H1 (cell line): ENCODE measurements around the gene SPCS1.

ENCODE experiments used
- GABPA ChIP-seq: IDR thresholded peaks from 2 replicates; pipeline ENCODE4 v1.6.1; 2011; ENCODE audit warnings: mild to moderate bottlenecking, low read length, moderate library complexity, borderline replicate concordance; ENCODE audit not compliant: insufficient read depth
- GTF2F1 ChIP-seq: IDR thresholded peaks from 2 replicates; pipeline ENCODE4 v1.6.1; 2012; ENCODE audit warnings: low read depth, low read length, improper control_type of control experiment, borderline replicate concordance
- KDM5A ChIP-seq: fragments of 200-600 bp; IDR thresholded peaks from 2 replicates; pipeline ENCODE4 v1.7.1; 2012; ENCODE audit warnings: mild to moderate bottlenecking, low read length, inconsistent platforms, mixed read lengths
- PHF8 ChIP-seq: fragments of 200-600 bp; sonication (generic); conservative IDR thresholded peaks from 2 replicates; pipeline ENCODE4 v1.7.1; 2012; ENCODE audit warnings: low read depth, mild to moderate bottlenecking, inconsistent platforms, low read length, moderate library complexity
- POLR2A ChIP-seq, 2 experiments: IDR thresholded peaks; 1 replicate in 1 of 2; 2 replicates in 1 of 2; pipeline ENCODE4 v1.6.1; 2011; ENCODE audit warnings: low read depth in 2 of 2, low read length in 2 of 2, mild to moderate bottlenecking in 2 of 2; ENCODE audit errors: control extremely low read depth in 1 of 2
- POLR2AphosphoS5 ChIP-seq: IDR thresholded peaks from 2 replicates; pipeline ENCODE4 v1.6.1; 2011; ENCODE audit warnings: low read depth, low read length
- SIN3A ChIP-seq, 2 experiments: IDR thresholded peaks in 1 of 2; conservative IDR thresholded peaks in 1 of 2; 2 replicates each; pipeline ENCODE4 v1.6.1; 2011 to 2012; ENCODE audit warnings: low read length in 2 of 2, improper control_type of control experiment in 1 of 2, low read depth in 1 of 2, mild to moderate bottlenecking in 1 of 2
- TF ChIP-seq, protein P1 (sequence below), 3 experiments: IDR thresholded peaks; 1 replicate in 2 of 3; 2 replicates in 1 of 3; pipeline versions ENCODE4 v1.5.1 to v1.6.1; 2011; ENCODE audit warnings: low read length in 3 of 3, mild to moderate bottlenecking in 3 of 3, inconsistent platforms in 2 of 3, low read depth in 1 of 3, moderate library complexity in 1 of 3; ENCODE audit not compliant: insufficient read depth in 1 of 3; ENCODE audit errors: control extremely low read depth in 1 of 3
- TF ChIP-seq, protein P2 (sequence below): IDR thresholded peaks from 2 replicates; pipeline ENCODE4 v1.6.1; 2012; ENCODE audit warnings: inconsistent platforms

DNA sequence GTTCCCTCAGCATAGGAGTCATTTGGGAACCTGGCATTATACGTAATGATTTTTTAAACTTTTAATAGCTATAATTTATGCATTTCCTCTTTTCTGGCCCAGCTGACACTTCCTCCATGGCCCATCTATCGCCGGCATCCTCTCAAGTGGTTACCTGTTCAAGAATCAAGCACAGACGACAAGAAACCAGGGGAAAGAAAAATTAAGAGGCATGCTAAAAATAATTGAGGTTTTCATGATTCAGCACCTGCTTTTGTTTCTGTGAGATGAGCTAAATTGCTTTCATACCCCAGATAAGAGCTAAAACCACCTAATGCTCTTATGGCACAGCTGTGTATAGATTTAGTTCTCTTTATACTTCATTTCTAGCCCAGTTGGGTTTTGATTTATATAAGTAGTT lies 1.7 kb downstream of the SPCS1 start:
- TF ChIP-seq, protein P1, sequence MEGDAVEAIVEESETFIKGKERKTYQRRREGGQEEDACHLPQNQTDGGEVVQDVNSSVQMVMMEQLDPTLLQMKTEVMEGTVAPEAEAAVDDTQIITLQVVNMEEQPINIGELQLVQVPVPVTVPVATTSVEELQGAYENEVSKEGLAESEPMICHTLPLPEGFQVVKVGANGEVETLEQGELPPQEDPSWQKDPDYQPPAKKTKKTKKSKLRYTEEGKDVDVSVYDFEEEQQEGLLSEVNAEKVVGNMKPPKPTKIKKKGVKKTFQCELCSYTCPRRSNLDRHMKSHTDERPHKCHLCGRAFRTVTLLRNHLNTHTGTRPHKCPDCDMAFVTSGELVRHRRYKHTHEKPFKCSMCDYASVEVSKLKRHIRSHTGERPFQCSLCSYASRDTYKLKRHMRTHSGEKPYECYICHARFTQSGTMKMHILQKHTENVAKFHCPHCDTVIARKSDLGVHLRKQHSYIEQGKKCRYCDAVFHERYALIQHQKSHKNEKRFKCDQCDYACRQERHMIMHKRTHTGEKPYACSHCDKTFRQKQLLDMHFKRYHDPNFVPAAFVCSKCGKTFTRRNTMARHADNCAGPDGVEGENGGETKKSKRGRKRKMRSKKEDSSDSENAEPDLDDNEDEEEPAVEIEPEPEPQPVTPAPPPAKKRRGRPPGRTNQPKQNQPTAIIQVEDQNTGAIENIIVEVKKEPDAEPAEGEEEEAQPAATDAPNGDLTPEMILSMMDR (IDR thresholded peaks at IDR 0.05; ENCODE audit: control extremely low read depth in 1 of 3, insufficient read depth in 1 of 3, low read depth in 1 of 3, low read length in 3 of 3) = no peak
- no peak for TF ChIP-seq POLR2AphosphoS5
- no peak for TF ChIP-seq SIN3A (conservative IDR thresholded peaks at IDR 0.05 in 1 of 2, IDR thresholded peaks at IDR 0.05 in 1 of 2; ENCODE audit: low read depth in 1 of 2, low read length in 2 of 2)
- TF ChIP-seq GABPA = no peak
- no peak for TF ChIP-seq POLR2A (IDR thresholded peaks at IDR 0.05; ENCODE audit: control extremely low read depth in 1 of 2, low read depth in 2 of 2, low read length in 2 of 2)
- no peak for TF ChIP-seq PHF8
- TF ChIP-seq, protein P2, sequence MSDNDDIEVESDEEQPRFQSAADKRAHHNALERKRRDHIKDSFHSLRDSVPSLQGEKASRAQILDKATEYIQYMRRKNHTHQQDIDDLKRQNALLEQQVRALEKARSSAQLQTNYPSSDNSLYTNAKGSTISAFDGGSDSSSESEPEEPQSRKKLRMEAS = no peak
- TF ChIP-seq GTF2F1 = no peak
- TF ChIP-seq KDM5A = no peak
